H9 (cell line): Measurements from ENCODE around the gene ZNF346. TPM values are rescaled to one million over a fixed set of nuclear protein-coding genes. Genes with fewer than 3 reads are reported as not detected.

ENCODE experiments used
- DNase-seq: peaks from one replicate; pipeline ENCODE4 v3.0.0-alpha.2; 2017
- H2AFZ ChIP-seq: one replicate; pipeline ENCODE4 v1.6.1; 2013; ENCODE audit warnings: mild to moderate bottlenecking, low read length, control low read depth, moderate library complexity
- H2AK5ac ChIP-seq: 2 replicates; pipeline ENCODE4 v1.6.1; 2013; ENCODE audit warnings: low read length, control low read depth, mixed read lengths; ENCODE audit not compliant: insufficient read length
- H2BK120ac ChIP-seq: one replicate; pipeline ENCODE4 v1.6.1; 2013; ENCODE audit warnings: low read depth, mild to moderate bottlenecking, low read length, control low read depth, inconsistent platforms; ENCODE audit not compliant: poor library complexity, severe bottlenecking
- H2BK12ac ChIP-seq: 2 replicates; pipeline ENCODE4 v1.6.1; 2013; ENCODE audit warnings: low read length, control low read depth, mixed read lengths, low read depth; ENCODE audit not compliant: insufficient read length
- H2BK15ac ChIP-seq: 2 replicates; pipeline ENCODE4 v1.6.1; 2013; ENCODE audit warnings: low read depth, low read length, control low read depth
- H2BK20ac ChIP-seq: one replicate; pipeline ENCODE4 v1.6.1; 2013; ENCODE audit warnings: low read depth, mild to moderate bottlenecking, low read length, control low read depth, inconsistent platforms; ENCODE audit not compliant: poor library complexity, severe bottlenecking
- H2BK5ac ChIP-seq: 2 replicates; pipeline ENCODE4 v1.6.1; 2013; ENCODE audit warnings: low read length, control low read depth, mixed read lengths; ENCODE audit not compliant: insufficient read length
- H3K14ac ChIP-seq: 2 replicates; pipeline ENCODE4 v1.6.1; 2013; ENCODE audit warnings: low read length, control low read depth; ENCODE audit not compliant: insufficient read depth
- H3K18ac ChIP-seq: 2 replicates; pipeline ENCODE4 v1.6.1; 2013; ENCODE audit warnings: low read depth, mild to moderate bottlenecking, mixed read lengths, low read length, control low read depth; ENCODE audit not compliant: insufficient read length
- H3K23ac ChIP-seq: 2 replicates; pipeline ENCODE4 v1.6.1; 2013; ENCODE audit warnings: low read length, control low read depth, mixed read lengths, low read depth; ENCODE audit not compliant: insufficient read length
- H3K23me2 ChIP-seq: 2 replicates; pipeline ENCODE4 v1.6.1; 2013; ENCODE audit warnings: low read depth, mild to moderate bottlenecking, mixed read lengths, low read length, control low read depth; ENCODE audit not compliant: insufficient read length, poor library complexity, severe bottlenecking
- H3K27ac ChIP-seq: 2 replicates; pipeline ENCODE4 v1.5.1; 2013; ENCODE audit warnings: low read length, control low read depth, mixed read lengths, low read depth; ENCODE audit not compliant: insufficient read length
- H3K27me3 ChIP-seq: 2 replicates; pipeline ENCODE4 v1.6.1; 2013; ENCODE audit warnings: low read length, control low read depth, inconsistent platforms; ENCODE audit not compliant: insufficient read depth
- H3K4ac ChIP-seq: 2 replicates; pipeline ENCODE4 v1.6.1; 2013; ENCODE audit warnings: low read depth, mild to moderate bottlenecking, control low read depth, inconsistent platforms, low read length, moderate library complexity
- H3K4me1 ChIP-seq: 2 replicates; pipeline ENCODE4 v1.6.1; 2013; ENCODE audit warnings: low read length, control low read depth, inconsistent platforms; ENCODE audit not compliant: insufficient read depth
- H3K4me2 ChIP-seq: 2 replicates; pipeline ENCODE4 v1.6.1; 2013; ENCODE audit warnings: low read length, control low read depth, mixed read lengths; ENCODE audit not compliant: insufficient read length, insufficient read depth
- H3K56ac ChIP-seq: 2 replicates; pipeline ENCODE4 v1.6.1; 2013; ENCODE audit warnings: low read depth, mild to moderate bottlenecking, mixed read lengths, low read length, control low read depth; ENCODE audit not compliant: insufficient read length
- H3K79me1 ChIP-seq: 2 replicates; pipeline ENCODE4 v1.6.1; 2013; ENCODE audit warnings: low read depth, mild to moderate bottlenecking, moderate library complexity, low read length, control low read depth, inconsistent platforms; ENCODE audit not compliant: insufficient read depth, poor library complexity, severe bottlenecking
- H3K79me2 ChIP-seq: 2 replicates; pipeline ENCODE4 v1.6.1; 2013; ENCODE audit warnings: low read length, control low read depth, inconsistent platforms; ENCODE audit not compliant: insufficient read depth
- H3K9ac ChIP-seq: 2 replicates; pipeline ENCODE4 v1.6.1; 2013; ENCODE audit warnings: low read length, control low read depth, mixed read lengths; ENCODE audit not compliant: insufficient read length; ENCODE audit errors: extremely low read depth
- H3K9me3 ChIP-seq: one replicate; pipeline ENCODE4 v1.6.1; 2013; ENCODE audit warnings: low read depth, low read length, inconsistent platforms; ENCODE audit not compliant: control insufficient read depth
- H3T11ph ChIP-seq: one replicate; pipeline ENCODE4 v1.6.1; 2013; ENCODE audit warnings: mild to moderate bottlenecking, low read length, control low read depth, inconsistent platforms
- H4K20me1 ChIP-seq: one replicate; pipeline ENCODE4 v1.6.1; 2013; ENCODE audit not compliant: control insufficient read depth, insufficient read length, insufficient read depth
- H4K5ac ChIP-seq: 2 replicates; pipeline ENCODE4 v1.6.1; 2013; ENCODE audit warnings: low read depth, mild to moderate bottlenecking, mixed read lengths, low read length, control low read depth; ENCODE audit not compliant: insufficient read length
- H4K8ac ChIP-seq: replicated peaks from 2 replicates; pipeline ENCODE4 v1.6.1; 2013; ENCODE audit warnings: low read length, control low read depth, mixed read lengths, low read depth; ENCODE audit not compliant: insufficient read length
- H4K91ac ChIP-seq: 2 replicates; pipeline ENCODE4 v1.6.1; 2013; ENCODE audit warnings: low read depth, mild to moderate bottlenecking, moderate library complexity, mixed read lengths, low read length, control low read depth; ENCODE audit not compliant: insufficient read length
- H3K27ac Mint-ChIP-seq, 3 experiments: 2 replicates in 2 of 3; 3 replicates in 1 of 3; pipeline ENCODE4 v1.8.0; 2020 to 2021; ENCODE audit warnings: mixed read lengths in 3 of 3, mild to moderate bottlenecking in 1 of 3, moderate library complexity in 1 of 3
- H3K27me3 Mint-ChIP-seq: 2 replicates; pipeline ENCODE4 v1.8.0; 2021; ENCODE audit warnings: low read depth, mild to moderate bottlenecking, moderate library complexity, mixed read lengths
- H3K36me3 Mint-ChIP-seq, 3 experiments: 2 replicates in 2 of 3; 3 replicates in 1 of 3; pipeline ENCODE4 v1.8.0; 2020 to 2021; ENCODE audit warnings: low read depth in 3 of 3, mixed read lengths in 3 of 3; ENCODE audit not compliant: insufficient read depth in 1 of 3
- H3K4me1 Mint-ChIP-seq, 2 experiments: 2 replicates each; pipeline ENCODE4 v1.8.0; 2020; ENCODE audit warnings: mixed read lengths in 2 of 2
- H3K4me3 Mint-ChIP-seq, 2 experiments: 2 replicates in 1 of 2; 3 replicates in 1 of 2; pipeline ENCODE4 v1.8.0; 2020 to 2021; ENCODE audit warnings: mild to moderate bottlenecking in 2 of 2, mixed read lengths in 2 of 2, moderate library complexity in 1 of 2
- H3K9me3 Mint-ChIP-seq, 2 experiments: 2 replicates in 1 of 2; 3 replicates in 1 of 2; pipeline ENCODE4 v1.8.0; 2020; ENCODE audit warnings: mild to moderate bottlenecking in 2 of 2, mixed read lengths in 2 of 2, moderate library complexity in 1 of 2
- WGBS: extraction: QIAGEN DNeasy Blood & Tissue Kit; methylation state at CpG from one replicate; pipeline ENCODE4 v1.1.7; 2013; ENCODE audit warnings: missing lambda C conversion rate, low lambda C conversion rate, mixed read lengths; ENCODE audit not compliant: insufficient read length; ENCODE audit errors: extremely low coverage; 5-methylcytosine and 5-hydroxymethylcytosine counted together
- total RNA-seq: library from RNA; stranded (reverse); gene quantifications from 2 replicates; pipeline ENCODE4 v1.2.1, GENCODE V29; 2021
- TF ChIP-seq, protein P1 (sequence below): fragments of 200-600 bp; sonication (generic); conservative IDR thresholded peaks from 3 replicates; pipeline ENCODE4 v1.8.0; 2021; ENCODE audit warnings: antibody characterized with exemption, mild to moderate bottlenecking

ZNF346 gene
- total RNA-seq, 1 experiment from 2014 or later, result 22.7 TPM

DNA sequence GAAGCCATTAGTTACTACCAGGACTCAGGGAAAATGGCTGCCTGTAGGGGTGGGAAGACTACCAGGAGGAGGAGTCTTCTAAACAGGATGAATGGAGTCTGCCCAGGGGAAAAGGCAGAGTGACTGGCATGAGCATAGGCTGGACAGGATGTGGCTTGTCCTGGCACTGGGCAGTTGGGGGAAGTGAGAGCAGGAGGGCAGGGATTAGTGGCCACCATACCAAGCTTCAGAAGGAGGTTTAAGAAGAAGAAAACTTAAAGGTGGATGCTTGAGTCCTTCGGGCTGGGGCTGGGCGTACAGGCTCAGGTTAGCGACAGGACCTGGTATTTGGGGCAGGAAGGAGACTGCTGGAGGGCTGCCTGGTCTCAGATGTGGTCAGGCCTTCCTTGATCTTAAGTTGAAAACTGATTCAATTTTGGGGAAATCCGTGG is 106.1 kb downstream of the ZNF346 start:
- Histone ChIP-seq H3T11ph (no peak overlapping the region), H2BK20ac (no peak overlapping the region), H3K23ac (no peak overlapping the region), H3K4me1 (peaks cover 8% of the 10 kb centered on the region; the same call in 1 of the 2 replicates), H3K4ac (no peak overlapping the region), H3K23me2 (peaks cover 13% of the 10 kb centered on the region), H3K14ac (no peak overlapping the region), H3K9ac (no peak overlapping the region), H4K91ac (no peak overlapping the region), H4K5ac (no peak overlapping the region), H2BK12ac (no peak overlapping the region), H2BK15ac (no peak overlapping the region), H3K27ac (no peak overlapping the region), H4K8ac (no peak overlapping the region), H2BK120ac (no peak overlapping the region), H2AFZ (no peak overlapping the region), H3K56ac (no peak overlapping the region), H3K79me1 (no peaks in the 10 kb centered on the region), H2AK5ac (no peak overlapping the region), H3K79me2 (no peaks in the 10 kb centered on the region), H3K27me3 (no peaks in the 10 kb centered on the region), H3K4me2 (no peak overlapping the region), H2BK5ac (no peak overlapping the region), H3K9me3 (no peaks in the 10 kb centered on the region), H4K20me1 (no peaks in the 10 kb centered on the region), H3K18ac (no peak overlapping the region)
- H3K27ac Mint-ChIP-seq, result peak overlapping the region in 1 of 3 experiments; percentile 85; a peak in 1 of 7 replicates
- DNase-seq, result no peak
- no CpG with 5 or more reads among the region's 4 CpGs for WGBS
- peaks cover 20 to 35% of the 10 kb centered on the region in 2 experiments for H3K4me1 Mint-ChIP-seq
- H3K9me3 Mint-ChIP-seq, result no peaks in the 10 kb centered on the region
- TF ChIP-seq, protein P1, sequence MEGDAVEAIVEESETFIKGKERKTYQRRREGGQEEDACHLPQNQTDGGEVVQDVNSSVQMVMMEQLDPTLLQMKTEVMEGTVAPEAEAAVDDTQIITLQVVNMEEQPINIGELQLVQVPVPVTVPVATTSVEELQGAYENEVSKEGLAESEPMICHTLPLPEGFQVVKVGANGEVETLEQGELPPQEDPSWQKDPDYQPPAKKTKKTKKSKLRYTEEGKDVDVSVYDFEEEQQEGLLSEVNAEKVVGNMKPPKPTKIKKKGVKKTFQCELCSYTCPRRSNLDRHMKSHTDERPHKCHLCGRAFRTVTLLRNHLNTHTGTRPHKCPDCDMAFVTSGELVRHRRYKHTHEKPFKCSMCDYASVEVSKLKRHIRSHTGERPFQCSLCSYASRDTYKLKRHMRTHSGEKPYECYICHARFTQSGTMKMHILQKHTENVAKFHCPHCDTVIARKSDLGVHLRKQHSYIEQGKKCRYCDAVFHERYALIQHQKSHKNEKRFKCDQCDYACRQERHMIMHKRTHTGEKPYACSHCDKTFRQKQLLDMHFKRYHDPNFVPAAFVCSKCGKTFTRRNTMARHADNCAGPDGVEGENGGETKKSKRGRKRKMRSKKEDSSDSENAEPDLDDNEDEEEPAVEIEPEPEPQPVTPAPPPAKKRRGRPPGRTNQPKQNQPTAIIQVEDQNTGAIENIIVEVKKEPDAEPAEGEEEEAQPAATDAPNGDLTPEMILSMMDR, result no peak
- H3K27me3 Mint-ChIP-seq, result peaks cover 7% of the 10 kb centered on the region
- H3K36me3 Mint-ChIP-seq, result no peaks in the 10 kb centered on the region; a peak in 2 of 7 replicates
- H3K4me3 Mint-ChIP-seq, result no peak overlapping the region
